K562 (cell line): ENCODE measurements around the gene KCTD19. TPM values are rescaled to one million over a fixed set of nuclear protein-coding genes. Genes with fewer than 3 reads are reported as not detected.

Experiments used
- ATAC-seq: fragments of 200-7000 bp; cut with Tn5 transposase; 3 replicates; pipeline ENCODE4 v1.9.1; 2020; ENCODE audit warnings: moderate library complexity
- BruUV-seq: library from RNA; stranded (reverse); fragments of 400-500 nt; replicated peaks from 2 replicates; lab custom pipeline; 2021; lab: Mats Ljungman, UMichigan
- CTCF ChIA-PET: fragments of 300-600 bp; formaldehyde crosslinking; extraction: SDS; loops from one replicate; lab custom pipeline; 2021; ENCODE audit warnings: low intra/inter-chr PET ratio; lab: Yijun Ruan, JAX
- POLR2A ChIA-PET: fragments of 300-600, 350-650 bp; sonication (Branson Sonifier 250); formaldehyde crosslinking; extraction: SDS; loops from one replicate; lab custom pipeline; 2021; ENCODE audit warnings: antibody characterized with exemption, inconsistent platforms; lab: Yijun Ruan, JAX
- DNase-seq, 4 experiments: peaks; one replicate each; pipeline versions ENCODE4 v3.0.0 to v3.0.0-alpha.2; 2011 to 2018; ENCODE audit warnings: low spot score in 3 of 4, mixed read lengths in 3 of 4; ENCODE audit errors: extremely low read depth in 1 of 4
- FAIRE-seq: peaks from 2 replicates; lab custom pipeline; 2011; peaks lifted over from hg19 to GRCh38; lab: Jason Lieb, UNC
- H2AFZ ChIP-seq: 2 replicates; pipeline ENCODE4 v1.6.0; 2011; ENCODE audit warnings: low read depth, low read length, control low read depth, inconsistent platforms
- H3K27ac ChIP-seq: fragments of 200-600 bp; 3 replicates; pipeline ENCODE4 v1.8.0; 2011; ENCODE audit warnings: low read depth, mild to moderate bottlenecking, control low read depth, inconsistent platforms, low read length, moderate library complexity, mixed read lengths; ENCODE audit errors: extremely low read depth
- H3K27me3 ChIP-seq, 2 experiments: fragments of 300-600 bp in 1 of 2; 2 replicates in 1 of 2; 3 replicates in 1 of 2; pipeline versions ENCODE4 v1.6.0 to v1.8.0; 2011; ENCODE audit warnings: inconsistent platforms in 2 of 2, low read length in 2 of 2, mild to moderate bottlenecking in 1 of 2, mixed read lengths in 1 of 2, moderate library complexity in 1 of 2; ENCODE audit not compliant: control insufficient read depth in 2 of 2, insufficient read depth in 2 of 2
- H3K36me3 ChIP-seq: fragments of 300-600 bp; 3 replicates; pipeline ENCODE4 v1.8.0; 2011; ENCODE audit warnings: mild to moderate bottlenecking, low read length, inconsistent platforms; ENCODE audit not compliant: control insufficient read depth, insufficient read depth
- H3K4me1 ChIP-seq, 2 experiments: fragments of 200-600 bp in 1 of 2; replicated peaks in 1 of 2; 2 replicates in 1 of 2; 3 replicates in 1 of 2; pipeline versions ENCODE4 v1.5.1 to v1.8.0; 2011; ENCODE audit warnings: inconsistent platforms in 2 of 2, low read length in 2 of 2, mild to moderate bottlenecking in 1 of 2, mixed read lengths in 1 of 2, moderate library complexity in 1 of 2; ENCODE audit not compliant: control insufficient read depth in 2 of 2, insufficient read depth in 2 of 2
- H3K4me2 ChIP-seq: 2 replicates; pipeline ENCODE4 v1.6.1; 2011; ENCODE audit warnings: low read length, control low read depth, inconsistent platforms, mixed read lengths; ENCODE audit not compliant: insufficient read depth
- H3K4me3 ChIP-seq: fragments of 200-600 bp; sonication (generic), shearing (Covaris generic); 2 replicates; pipeline ENCODE4 v1.5.1; 2016; ENCODE audit warnings: control low read depth, inconsistent platforms
- H3K79me2 ChIP-seq: fragments of 200-600 bp; 3 replicates; pipeline ENCODE4 v1.8.0; 2011; ENCODE audit warnings: low read length, inconsistent platforms; ENCODE audit not compliant: control insufficient read depth, insufficient read depth
- H3K9ac ChIP-seq, 2 experiments: 2 replicates each; pipeline versions ENCODE4 v1.6.0 to v1.6.1; 2011; ENCODE audit warnings: low read depth in 2 of 2, low read length in 2 of 2, control low read depth in 1 of 2, inconsistent platforms in 1 of 2, mild to moderate bottlenecking in 1 of 2, mixed read lengths in 1 of 2; ENCODE audit not compliant: insufficient read depth in 1 of 2
- H3K9me1 ChIP-seq: one replicate; pipeline ENCODE4 v1.6.0; 2011; ENCODE audit warnings: inconsistent platforms, mild to moderate bottlenecking, low read length, moderate library complexity; ENCODE audit not compliant: control insufficient read depth, insufficient read depth
- H3K9me3 ChIP-seq: replicated peaks from 2 replicates; pipeline ENCODE4 v1.5.1; 2011; ENCODE audit warnings: low read depth, low read length, inconsistent platforms; ENCODE audit not compliant: control insufficient read depth, insufficient read depth
- H4K20me1 ChIP-seq: replicated peaks from 2 replicates; pipeline ENCODE4 v1.6.1; 2011; ENCODE audit warnings: low read length, inconsistent platforms, mixed read lengths; ENCODE audit not compliant: control insufficient read depth, insufficient read depth
- ATF6 ChIP-seq: sonication (generic); formaldehyde crosslinking; IDR thresholded peaks from 2 replicates; pipeline ENCODE4 v1.4.0; 2020; ENCODE audit warnings: mild to moderate bottlenecking, missing genetic modification reagents
- ELF4 ChIP-seq: fragments of 450-650 bp; formaldehyde crosslinking; IDR thresholded peaks from 2 replicates; pipeline ENCODE4 v1.4.0; 2022; ENCODE audit warnings: missing genetic modification characterization
- GMEB1 ChIP-seq: fragments of 250-450 bp; sonication (Bioruptor Pico); IDR thresholded peaks from 2 replicates; pipeline ENCODE4 v1.4.0; 2020; ENCODE audit warnings: mild to moderate bottlenecking
- KLF6 ChIP-seq: fragments of 250-450 bp; sonication (Bioruptor Pico); IDR thresholded peaks from 2 replicates; pipeline ENCODE4 v1.4.0; 2020; ENCODE audit warnings: mild to moderate bottlenecking, moderate library complexity, borderline replicate concordance
- TEAD4 ChIP-seq, 2 experiments: sonication (generic) in 1 of 2; formaldehyde crosslinking in 1 of 2; IDR thresholded peaks; 2 replicates each; pipeline versions ENCODE4 v1.6.1 to v1.8.0; 2012 to 2022; ENCODE audit warnings: borderline replicate concordance in 1 of 2, inconsistent platforms in 1 of 2, low read length in 1 of 2, mild to moderate bottlenecking in 1 of 2, missing genetic modification reagents in 1 of 2
- THAP7 ChIP-seq: fragments of 250-450 bp; sonication (Bioruptor Pico); IDR thresholded peaks from 2 replicates; pipeline ENCODE4 v1.5.0; 2021
- ZNF121 ChIP-seq: sonication (generic); formaldehyde crosslinking; conservative IDR thresholded peaks from 2 replicates; pipeline ENCODE4 v1.8.0; 2022; ENCODE audit warnings: missing genetic modification reagents
- ZNF165 ChIP-seq: fragments of 250-450 bp; sonication (Bioruptor Pico); IDR thresholded peaks from 2 replicates; pipeline ENCODE4 v1.4.0; 2020; ENCODE audit warnings: borderline replicate concordance
- WGBS: fragments of 100-300 bp; shearing (Covaris generic); methylation state at CpG from one replicate; pipeline ENCODE4 v1.1.6; 2016; ENCODE audit warnings: low coverage, mixed read lengths; ENCODE audit not compliant: insufficient coverage; ENCODE audit errors: missing lambda C conversion rate; 5-methylcytosine and 5-hydroxymethylcytosine counted together
- in situ Hi-C: fragments of 300-500 bp; cut with MboI; formaldehyde crosslinking; loops from 4 replicates; pipeline ENCODE4 v1.15.0; 2018; ENCODE audit warnings: inconsistent platforms, mixed read lengths
- intact Hi-C: fragments of 100-400 bp; cut with micrococcal nuclease; formaldehyde crosslinking; loops from 2 replicates; pipeline ENCODE4 v1.14.2; 2022
- polyA plus RNA-seq, 8 experiments: library from polyadenylated mRNA; depleted of rRNA in 4 of 8; stranded (reverse) in 5 of 8; unstranded in 3 of 8; fragments of >200 nt; fragmentation: Nextera tagmentation in 2 of 8; fragmentation: Illumina TruSeq in 1 of 8; extraction: Ambion mirVana in 2 of 8; extraction: Trizol in 1 of 8; gene quantifications; 2 replicates each; pipeline versions ENCODE4 v1.2.1 to v1.2.3, GENCODE V29; 2011 to 2014; ENCODE audit warnings: inconsistent platforms in 1 of 8, missing spikeins in 1 of 8
- total RNA-seq, 7 experiments: library from RNA; depleted of rRNA in 6 of 7; stranded (reverse); fragments of >200 nt in 6 of 7; fragmentation: Illumina TruSeq in 2 of 7; extraction: Trizol in 2 of 7; gene quantifications; 2 replicates each; pipeline versions ENCODE4 v1.2.1 to v1.2.3, GENCODE V29; 2011 to 2021; ENCODE audit warnings: low replicate concordance in 1 of 7

The KCTD19 gene
- total and polyA plus RNA-seq, 9 of the 15 experiments (the other 6 are each of a cell fraction or from before 2014, with no cell fraction given): 0.03 to 0.91 (median 0.22) TPM; not detected in 2

- 0 out of 5 replicates have a peak, but pooled peaks cover 0 to 2% of the 10 kb centered on the region in 2 experiments for H3K27me3 ChIP-seq
- ATAC-seq: no peak
- TF ChIP-seq ATF6 (CRISPR knock-in tag) (no peak), TEAD4 (IDR thresholded peaks at IDR 0.05; ENCODE audit: low read length) (no peak), TEAD4 (CRISPR knock-in tag; IDR thresholded peaks at IDR 0.05; ENCODE audit: borderline replicate concordance) (no peak), THAP7 (CRISPR knock-in tag) (no peak), GMEB1 (CRISPR knock-in tag) (no peak), ZNF165 (CRISPR knock-in tag) (no peak), ZNF121 (CRISPR knock-in tag) (no peak), ELF4 (CRISPR knock-in tag) (no peak), KLF6 (CRISPR knock-in tag) (no peak)
- TF ChIP-seq, all 486 proteins: peak for 0
- intact Hi-C loops: loop anchor here (10.0 kb wide), 1 partner anchor 49 kb away; the partner anchor contains the start of gene TPPP3
- H3K9me1 ChIP-seq: no peaks in the 10 kb centered on the region
- no peaks in the 10 kb centered on the region for H3K4me1 ChIP-seq
- no TSS peak for BruUV-seq
- H4K20me1 ChIP-seq: no peaks in the 10 kb centered on the region
- H3K4me3 ChIP-seq: no peak overlapping the region
- H3K27ac ChIP-seq: no peak overlapping the region
- no peaks in the 10 kb centered on the region for H3K36me3 ChIP-seq
- DNase-seq (no peak), FAIRE-seq (no peak)
- H3K79me2 ChIP-seq: no peaks in the 10 kb centered on the region
- no peak overlapping the region for H2AFZ ChIP-seq
- WGBS: 13% methylated on average over 1 of the region's 1 CpG
- ChIA-PET POLR2A (no interaction called here), CTCF (no interaction called here)
- H3K4me2 ChIP-seq: no peak overlapping the region
- H3K9me3 ChIP-seq: no peaks in the 10 kb centered on the region
- no peak overlapping the region for H3K9ac ChIP-seq
- in situ Hi-C loops: no loop called here
Observed at GRCh38 chr16:67345401-67345800, 18.9 kb upstream of the KCTD19 start.
